K562 (cell line): ENCODE measurements around the gene ARHGAP9. TPM values are rescaled to one million over a fixed set of nuclear protein-coding genes. Genes with fewer than 3 reads are reported as not detected.

ENCODE experiments used
- CREBBP ChIP-seq: IDR thresholded peaks from one replicate; pipeline ENCODE4 v1.6.1; 2012; ENCODE audit warnings: low read depth, mild to moderate bottlenecking, control low read depth, inconsistent platforms, low read length
- HMGN3 ChIP-seq: IDR thresholded peaks from 2 replicates; pipeline ENCODE4 v1.6.1; 2011; ENCODE audit warnings: borderline replicate concordance, low read depth, mild to moderate bottlenecking, mixed read lengths, low read length; ENCODE audit not compliant: insufficient read length; ENCODE audit errors: extremely low read depth
- KDM2B ChIP-seq: fragments of 250-450 bp; sonication (Bioruptor Pico); IDR thresholded peaks from 2 replicates; pipeline ENCODE4 v1.8.0; 2021; ENCODE audit warnings: mild to moderate bottlenecking, moderate library complexity
- NFIX ChIP-seq: fragments of 250-450 bp; sonication (Bioruptor Pico); IDR thresholded peaks from 2 replicates; pipeline ENCODE4 v1.4.0; 2020; ENCODE audit warnings: low read depth, mild to moderate bottlenecking, moderate library complexity
- PHF21A ChIP-seq: fragments of 450-650 bp; IDR thresholded peaks from 2 replicates; pipeline ENCODE4 v1.6.1; 2017; ENCODE audit warnings: low read depth, borderline replicate concordance
- POLR2A ChIP-seq: fragments of 450-650 bp; conservative IDR thresholded peaks from 2 replicates; pipeline ENCODE4 v1.6.1; 2016
- PTRF ChIP-seq: fragments of 450-650 bp; IDR thresholded peaks from 2 replicates; pipeline ENCODE4 v1.6.1; 2016; ENCODE audit warnings: mild to moderate bottlenecking, missing genetic modification characterization, missing compliant biosample characterization
- SP2 ChIP-seq: IDR thresholded peaks from 2 replicates; pipeline ENCODE4 v1.6.1; 2011; ENCODE audit warnings: mild to moderate bottlenecking, low read depth, low read length, moderate library complexity; ENCODE audit not compliant: poor library complexity, severe bottlenecking; ENCODE audit errors: extremely low read depth
- SRSF3 ChIP-seq: fragments of 200-400 bp; formaldehyde crosslinking; IDR thresholded peaks from 2 replicates; pipeline ENCODE4 v1.6.1; 2016; ENCODE audit warnings: mild to moderate bottlenecking, low read length, moderate library complexity; ENCODE audit not compliant: insufficient read depth
- SRSF9 ChIP-seq: fragments of 200-400 bp; formaldehyde crosslinking; IDR thresholded peaks from 2 replicates; pipeline ENCODE4 v1.6.1; 2017; ENCODE audit warnings: low read depth, low read length, borderline replicate concordance
- TSC22D4 ChIP-seq: fragments of 450-650 bp; IDR thresholded peaks from 2 replicates; pipeline ENCODE4 v1.6.1; 2016; ENCODE audit warnings: missing genetic modification characterization, missing biosample characterization, control low read depth
- U2AF2 ChIP-seq: fragments of 200-400 bp; formaldehyde crosslinking; optimal IDR thresholded peaks from 2 replicates; pipeline ENCODE3; 2017; ENCODE audit warnings: low read depth, mild to moderate bottlenecking, low read length
- ZNF778 ChIP-seq: fragments of 450-650 bp; formaldehyde crosslinking; IDR thresholded peaks from 2 replicates; pipeline ENCODE4 v1.4.0; 2020; ENCODE audit warnings: mild to moderate bottlenecking, moderate library complexity
- polyA plus RNA-seq, 8 experiments: library from polyadenylated mRNA; depleted of rRNA in 4 of 8; stranded (reverse) in 5 of 8; unstranded in 3 of 8; fragments of >200 nt; fragmentation: Nextera tagmentation in 2 of 8; fragmentation: Illumina TruSeq in 1 of 8; extraction: Ambion mirVana in 2 of 8; extraction: Trizol in 1 of 8; gene quantifications; 2 replicates each; pipeline versions ENCODE4 v1.2.1 to v1.2.3, GENCODE V29; 2011 to 2014; ENCODE audit warnings: inconsistent platforms in 1 of 8, missing spikeins in 1 of 8
- total RNA-seq, 7 experiments: library from RNA; depleted of rRNA in 6 of 7; stranded (reverse); fragments of >200 nt in 6 of 7; fragmentation: Illumina TruSeq in 2 of 7; extraction: Trizol in 2 of 7; gene quantifications; 2 replicates each; pipeline versions ENCODE4 v1.2.1 to v1.2.3, GENCODE V29; 2011 to 2021; ENCODE audit warnings: low replicate concordance in 1 of 7
- TF ChIP-seq, protein P1 (sequence below), 2 experiments: fragments of 450-650 bp; IDR thresholded peaks; 2 replicates each; pipeline ENCODE4 v1.6.1; 2016; ENCODE audit warnings: mild to moderate bottlenecking in 2 of 2, borderline replicate concordance in 1 of 2, low read depth in 1 of 2, moderate library complexity in 1 of 2
- TF ChIP-seq, protein P2 (sequence below): fragments of 250-450 bp; sonication (Bioruptor Pico); IDR thresholded peaks from 2 replicates; pipeline ENCODE4 v1.9.0; 2021; ENCODE audit warnings: mild to moderate bottlenecking
- TF ChIP-seq, protein P3 (sequence below), 2 experiments: IDR thresholded peaks in 1 of 2; conservative IDR thresholded peaks in 1 of 2; 2 replicates each; pipeline ENCODE4 v1.6.1; 2016; ENCODE audit warnings: low read depth in 2 of 2, mild to moderate bottlenecking in 1 of 2, missing compliant biosample characterization in 1 of 2, missing genetic modification characterization in 1 of 2, moderate library complexity in 1 of 2

The ARHGAP9 gene
- total and polyA plus RNA-seq, 9 of the 15 experiments (the other 6 are each of a cell fraction or from before 2014, with no cell fraction given), result 1.5 to 10.2 (median 5.1) TPM

DNA sequence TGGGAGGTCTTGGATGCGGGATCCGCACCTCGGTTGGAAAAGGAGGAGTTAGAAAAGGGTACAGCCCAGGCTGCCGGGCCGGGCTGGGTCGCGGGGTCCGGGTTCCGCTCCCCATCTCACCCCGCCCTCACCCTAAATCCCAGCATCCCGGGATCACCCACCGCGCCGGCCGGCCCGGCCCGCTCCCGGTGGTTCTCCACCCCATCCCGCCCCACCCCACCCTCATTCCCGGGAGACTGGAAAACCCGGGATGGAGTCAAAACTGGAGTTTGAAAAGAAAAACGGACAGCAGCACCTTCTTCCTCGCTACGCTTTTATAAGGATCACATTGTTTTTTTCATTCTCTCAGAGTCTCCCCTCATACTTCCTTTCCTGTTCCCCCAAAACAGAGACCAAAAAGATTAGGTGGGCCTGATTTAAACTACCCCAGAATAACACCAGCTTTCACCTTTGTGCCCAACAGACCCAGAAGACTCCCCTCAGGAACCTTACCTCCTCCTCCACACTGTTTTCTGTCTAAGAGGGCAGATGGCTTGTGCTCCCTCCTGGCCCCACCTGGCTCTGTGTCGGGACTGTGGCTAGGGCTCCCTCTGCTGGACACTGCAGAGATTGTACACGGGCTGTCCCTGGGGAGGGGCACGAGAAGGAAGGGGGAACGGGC lies 17.3 kb downstream of the ARHGAP9 start (continued):
- no peak for TF ChIP-seq TSC22D4 (tag)
- TF ChIP-seq U2AF2, result no peak
- no peak for TF ChIP-seq POLR2A
- TF ChIP-seq, protein P1, sequence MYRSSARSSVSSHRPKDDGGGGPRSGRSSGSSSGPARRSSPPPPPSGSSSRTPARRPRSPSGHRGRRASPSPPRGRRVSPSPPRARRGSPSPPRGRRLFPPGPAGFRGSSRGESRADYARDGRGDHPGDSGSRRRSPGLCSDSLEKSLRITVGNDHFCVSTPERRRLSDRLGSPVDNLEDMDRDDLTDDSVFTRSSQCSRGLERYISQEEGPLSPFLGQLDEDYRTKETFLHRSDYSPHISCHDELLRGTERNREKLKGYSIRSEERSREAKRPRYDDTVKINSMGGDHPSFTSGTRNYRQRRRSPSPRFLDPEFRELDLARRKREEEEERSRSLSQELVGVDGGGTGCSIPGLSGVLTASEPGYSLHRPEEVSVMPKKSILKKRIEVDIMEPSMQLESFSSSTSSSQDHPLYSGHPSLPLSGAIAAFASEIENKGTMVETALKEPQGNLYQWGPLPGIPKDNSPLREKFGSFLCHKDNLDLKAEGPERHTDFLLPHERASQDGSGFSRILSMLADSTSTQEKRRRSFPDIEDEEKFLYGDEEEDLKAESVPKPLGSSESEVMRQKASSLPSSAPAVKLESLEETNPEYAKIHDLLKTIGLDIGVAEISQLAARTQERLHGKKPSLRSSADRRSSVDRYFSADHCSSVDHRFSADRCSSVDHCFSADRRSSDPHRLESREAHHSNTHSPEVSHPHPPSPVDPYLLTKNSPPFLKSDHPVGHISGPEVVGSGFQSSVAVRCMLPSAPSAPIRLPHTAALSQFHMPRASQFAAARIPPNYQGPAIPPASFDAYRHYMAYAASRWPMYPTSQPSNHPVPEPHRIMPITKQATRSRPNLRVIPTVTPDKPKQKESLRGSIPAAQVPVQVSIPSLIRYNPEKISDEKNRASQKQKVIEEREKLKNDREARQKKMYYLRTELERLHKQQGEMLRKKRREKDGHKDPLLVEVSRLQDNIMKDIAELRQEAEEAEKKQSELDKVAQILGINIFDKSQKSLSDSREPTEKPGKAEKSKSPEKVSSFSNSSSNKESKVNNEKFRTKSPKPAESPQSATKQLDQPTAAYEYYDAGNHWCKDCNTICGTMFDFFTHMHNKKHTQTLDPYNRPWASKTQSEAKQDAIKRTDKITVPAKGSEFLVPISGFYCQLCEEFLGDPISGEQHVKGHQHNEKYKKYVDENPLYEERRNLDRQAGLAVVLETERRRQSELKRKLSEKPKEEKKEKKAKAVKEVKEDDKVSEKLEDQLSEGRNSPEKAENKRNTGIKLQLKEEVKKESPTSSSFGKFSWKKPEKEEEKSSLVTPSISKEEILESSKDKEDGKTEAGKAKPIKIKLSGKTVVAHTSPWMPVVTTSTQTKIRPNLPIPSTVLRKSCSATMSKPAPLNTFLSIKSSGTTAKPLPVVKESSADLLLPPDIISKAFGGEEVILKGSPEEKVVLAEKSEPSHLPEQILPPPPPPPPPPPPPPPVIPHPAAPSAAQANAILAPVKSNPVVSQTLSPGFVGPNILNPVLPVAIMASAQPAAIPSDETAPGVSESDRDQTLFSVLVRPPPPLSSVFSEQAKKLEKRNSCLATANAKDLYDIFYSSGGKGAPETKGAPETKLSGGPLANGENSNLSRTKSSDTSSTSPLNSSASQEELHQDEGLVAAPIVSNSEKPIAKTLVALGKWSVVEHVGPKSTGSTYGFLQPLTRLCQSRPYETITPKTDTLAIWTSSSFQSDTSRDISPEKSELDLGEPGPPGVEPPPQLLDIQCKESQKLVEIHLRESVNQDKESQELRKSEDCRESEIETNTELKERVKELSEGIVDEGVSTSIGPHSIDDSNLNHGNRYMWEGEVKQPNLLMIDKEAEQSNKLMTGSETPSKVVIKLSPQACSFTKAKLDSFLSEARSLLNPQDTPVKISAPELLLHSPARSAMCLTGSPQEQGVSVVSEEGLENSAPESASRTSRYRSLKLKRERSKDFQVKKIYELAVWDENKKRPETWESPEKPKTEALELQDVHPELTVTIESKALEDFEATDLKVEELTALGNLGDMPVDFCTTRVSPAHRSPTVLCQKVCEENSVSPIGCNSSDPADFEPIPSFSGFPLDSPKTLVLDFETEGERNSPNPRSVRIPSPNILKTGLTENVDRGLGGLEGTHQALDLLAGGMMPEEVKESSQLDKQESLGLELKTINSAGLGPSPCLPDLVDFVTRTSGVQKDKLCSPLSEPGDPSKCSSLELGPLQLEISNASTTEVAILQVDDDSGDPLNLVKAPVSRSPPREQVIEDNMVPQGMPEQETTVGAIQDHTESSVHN (IDR thresholded peaks at IDR 0.05; ENCODE audit: borderline replicate concordance in 1 of 2, low read depth in 1 of 2), result 0 out of 4 replicates have a peak, but pooled peaks of 1 of the 2 experiments have one; percentile 17
- no peak for TF ChIP-seq PHF21A
- no peak for TF ChIP-seq SRSF3
- TF ChIP-seq, protein P2, sequence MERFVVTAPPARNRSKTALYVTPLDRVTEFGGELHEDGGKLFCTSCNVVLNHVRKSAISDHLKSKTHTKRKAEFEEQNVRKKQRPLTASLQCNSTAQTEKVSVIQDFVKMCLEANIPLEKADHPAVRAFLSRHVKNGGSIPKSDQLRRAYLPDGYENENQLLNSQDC (CRISPR knock-in tag), result no peak
- no peak for TF ChIP-seq PTRF (tag)
- TF ChIP-seq, protein P3, sequence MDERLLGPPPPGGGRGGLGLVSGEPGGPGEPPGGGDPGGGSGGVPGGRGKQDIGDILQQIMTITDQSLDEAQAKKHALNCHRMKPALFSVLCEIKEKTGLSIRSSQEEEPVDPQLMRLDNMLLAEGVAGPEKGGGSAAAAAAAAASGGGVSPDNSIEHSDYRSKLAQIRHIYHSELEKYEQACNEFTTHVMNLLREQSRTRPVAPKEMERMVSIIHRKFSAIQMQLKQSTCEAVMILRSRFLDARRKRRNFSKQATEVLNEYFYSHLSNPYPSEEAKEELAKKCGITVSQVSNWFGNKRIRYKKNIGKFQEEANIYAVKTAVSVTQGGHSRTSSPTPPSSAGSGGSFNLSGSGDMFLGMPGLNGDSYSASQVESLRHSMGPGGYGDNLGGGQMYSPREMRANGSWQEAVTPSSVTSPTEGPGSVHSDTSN (CRISPR knock-in tag; IDR thresholded peaks at IDR 0.05; ENCODE audit: low read depth), result no peak
- TF ChIP-seq, protein P3 (tag; conservative IDR thresholded peaks at IDR 0.05; ENCODE audit: low read depth), result no peak
- no peak for TF ChIP-seq SRSF9
- TF ChIP-seq KDM2B (CRISPR knock-in tag), result no peak
- TF ChIP-seq NFIX (CRISPR knock-in tag), result no peak
- no peak for TF ChIP-seq CREBBP
- TF ChIP-seq SP2, result no peak
- no peak for TF ChIP-seq ZNF778 (CRISPR knock-in tag)
- TF ChIP-seq HMGN3, result no peak
